ENCODE measurements around the gene ANP32E. TPM values are rescaled to one million over a fixed set of nuclear protein-coding genes. Genes with fewer than 3 reads are reported as not detected.
A peak's percentile ranks its signal among the peaks of the same experiment; 100 is the strongest.

Gene ANP32E
- polyA plus RNA-seq, 1 donor (not counting 4 experiments of a cell fraction or from before 2014, with no cell fraction given): 18.9 TPM

DNA sequence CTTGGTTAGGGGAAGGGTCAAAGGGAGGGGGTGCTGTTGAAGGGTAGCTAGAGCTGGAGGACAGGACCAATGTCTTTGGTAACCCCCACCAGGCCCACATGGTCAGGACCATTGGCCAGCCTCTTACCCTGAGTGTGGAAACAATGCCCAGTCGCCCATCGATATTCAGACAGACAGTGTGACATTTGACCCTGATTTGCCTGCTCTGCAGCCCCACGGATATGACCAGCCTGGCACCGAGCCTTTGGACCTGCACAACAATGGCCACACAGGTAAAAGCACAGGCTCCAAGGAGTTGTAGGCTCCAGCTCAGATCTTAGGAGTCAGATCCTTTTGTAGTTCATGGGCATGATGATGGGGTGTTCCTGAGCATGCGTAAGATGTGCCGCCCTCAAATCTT lies 25.5 kb upstream of the ANP32E start:
- H3K79me2 ChIP-seq (ENCODE audit: control insufficient read depth, insufficient read depth, low read length): peaks cover 4% of the 10 kb centered on the region
- peaks cover 44% of the 10 kb centered on the region for H3K4me1 ChIP-seq (ENCODE audit: control insufficient read depth, extremely low read depth, insufficient read depth, low read length)
- H3K27me3 ChIP-seq (ENCODE audit: control insufficient read depth, extremely low read depth, insufficient read depth, low read length): no peaks in the 10 kb centered on the region
- no peak overlapping the region for H3K27ac ChIP-seq (ENCODE audit: control insufficient read depth, insufficient read depth, low read length)
- no peak for FAIRE-seq
- no peak overlapping the region for H2AFZ ChIP-seq (ENCODE audit: control insufficient read depth, low read length)
- H3K9me1 ChIP-seq (ENCODE audit: control insufficient read depth, extremely low read depth, insufficient read depth, low read length): peaks cover 2% of the 10 kb centered on the region
- H3K36me3 ChIP-seq (ENCODE audit: control insufficient read depth in 2 of 2, extremely low read depth in 1 of 2, insufficient read depth in 2 of 2, low read length in 2 of 2): peaks cover 6 to 16% of the 10 kb centered on the region in 2 experiments
- TF ChIP-seq EZH2 (IDR thresholded peaks at IDR 0.05; ENCODE audit: low read length): no peak
- TF ChIP-seq, protein P1, sequence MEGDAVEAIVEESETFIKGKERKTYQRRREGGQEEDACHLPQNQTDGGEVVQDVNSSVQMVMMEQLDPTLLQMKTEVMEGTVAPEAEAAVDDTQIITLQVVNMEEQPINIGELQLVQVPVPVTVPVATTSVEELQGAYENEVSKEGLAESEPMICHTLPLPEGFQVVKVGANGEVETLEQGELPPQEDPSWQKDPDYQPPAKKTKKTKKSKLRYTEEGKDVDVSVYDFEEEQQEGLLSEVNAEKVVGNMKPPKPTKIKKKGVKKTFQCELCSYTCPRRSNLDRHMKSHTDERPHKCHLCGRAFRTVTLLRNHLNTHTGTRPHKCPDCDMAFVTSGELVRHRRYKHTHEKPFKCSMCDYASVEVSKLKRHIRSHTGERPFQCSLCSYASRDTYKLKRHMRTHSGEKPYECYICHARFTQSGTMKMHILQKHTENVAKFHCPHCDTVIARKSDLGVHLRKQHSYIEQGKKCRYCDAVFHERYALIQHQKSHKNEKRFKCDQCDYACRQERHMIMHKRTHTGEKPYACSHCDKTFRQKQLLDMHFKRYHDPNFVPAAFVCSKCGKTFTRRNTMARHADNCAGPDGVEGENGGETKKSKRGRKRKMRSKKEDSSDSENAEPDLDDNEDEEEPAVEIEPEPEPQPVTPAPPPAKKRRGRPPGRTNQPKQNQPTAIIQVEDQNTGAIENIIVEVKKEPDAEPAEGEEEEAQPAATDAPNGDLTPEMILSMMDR (optimal IDR thresholded peaks at IDR 0.05 in 1 of 3, IDR thresholded peaks at IDR 0.05 in 1 of 3, conservative IDR thresholded peaks at IDR 0.05 in 1 of 3; ENCODE audit: extremely low read depth in 1 of 3, insufficient read depth in 2 of 3, low read length in 3 of 3): no peak
- H3K4me2 ChIP-seq (ENCODE audit: control insufficient read depth, extremely low read depth, insufficient read depth, low read depth, low read length): no peak overlapping the region
- no peak overlapping the region for H3K9ac ChIP-seq (ENCODE audit: control insufficient read depth, extremely low read depth, insufficient read depth, low read length)
- dilution Hi-C loops (cut with MboI; ENCODE audit: extremely low pct_ligation_motif_present, low sequenced_read_pairs): no loop called here
- no peak overlapping the region for H3K4me3 ChIP-seq (ENCODE audit: control insufficient read depth in 2 of 3, extremely low read depth in 1 of 3, insufficient read depth in 2 of 3, low read depth in 1 of 3, low read length in 3 of 3)
- H4K20me1 ChIP-seq (ENCODE audit: control insufficient read depth, extremely low read depth, insufficient read depth, low read length): no peaks in the 10 kb centered on the region
- DNase-seq (ENCODE audit: low read depth, low spot score): no peak
- no peaks in the 10 kb centered on the region for H3K9me3 ChIP-seq (ENCODE audit: control insufficient read depth, low read depth, low read length)

DNA sequence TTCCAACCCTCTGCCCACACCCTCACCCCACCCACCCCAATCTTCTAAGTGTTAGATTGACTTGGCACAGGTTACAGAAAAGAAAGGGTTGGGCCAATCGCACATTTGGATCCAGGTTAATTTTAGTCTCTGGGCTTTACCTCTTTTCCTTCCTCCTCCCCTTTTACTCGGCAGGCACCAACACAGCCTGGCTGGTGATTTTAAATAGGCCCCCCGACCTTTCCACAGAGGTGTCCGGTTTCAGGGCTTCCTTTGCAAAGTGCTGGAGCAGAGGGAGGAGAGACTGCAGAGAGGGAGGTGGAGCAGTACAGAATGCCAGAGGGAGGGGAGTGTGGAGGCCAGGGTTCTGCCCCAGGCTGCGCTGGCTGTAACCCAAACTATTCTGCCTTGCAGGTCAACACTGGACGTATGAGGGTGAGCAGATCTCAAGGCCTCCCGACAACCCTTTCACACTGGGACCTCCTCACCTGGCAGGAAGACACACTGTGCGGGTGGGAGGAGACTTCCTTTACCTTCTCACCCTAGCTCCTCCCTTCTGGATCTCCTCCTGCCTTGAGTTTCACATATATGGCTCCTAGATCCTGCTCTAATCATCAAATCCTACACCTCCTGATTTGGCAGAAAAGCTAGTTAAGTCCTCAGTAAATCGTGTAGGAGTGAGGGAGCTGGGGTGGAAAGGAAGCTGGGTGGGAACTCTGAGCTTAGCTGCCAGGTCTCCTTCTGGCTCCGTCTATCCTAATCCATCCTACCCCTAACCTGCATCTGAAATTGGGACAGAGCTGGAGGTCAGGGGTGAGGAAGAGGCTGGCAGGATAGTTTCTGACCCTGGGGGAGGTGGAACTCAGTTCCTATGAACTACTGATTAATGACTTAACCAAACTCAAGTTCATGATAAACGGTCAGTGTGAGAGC lies 24.1 kb upstream of the ANP32E start:
- Histone ChIP-seq H3K27ac (ENCODE audit: control insufficient read depth, insufficient read depth, low read length) (peak overlapping the region; percentile 21), H3K27me3 (ENCODE audit: control insufficient read depth, extremely low read depth, insufficient read depth, low read length) (no peaks in the 10 kb centered on the region), H3K79me2 (ENCODE audit: control insufficient read depth, insufficient read depth, low read length) (no peaks in the 10 kb centered on the region), H3K9me1 (ENCODE audit: control insufficient read depth, extremely low read depth, insufficient read depth, low read length) (peaks cover 2% of the 10 kb centered on the region), H3K36me3 (ENCODE audit: control insufficient read depth in 2 of 2, extremely low read depth in 1 of 2, insufficient read depth in 2 of 2, low read length in 2 of 2) (peaks cover under 1 to 5% of the 10 kb centered on the region in 2 experiments), H3K4me1 (ENCODE audit: control insufficient read depth, extremely low read depth, insufficient read depth, low read length) (peaks cover 53% of the 10 kb centered on the region), H3K9me3 (ENCODE audit: control insufficient read depth, low read depth, low read length) (no peaks in the 10 kb centered on the region), H3K9ac (ENCODE audit: control insufficient read depth, extremely low read depth, insufficient read depth, low read length) (peak overlapping the region; percentile 28), H3K4me3 (ENCODE audit: control insufficient read depth in 2 of 3, extremely low read depth in 1 of 3, insufficient read depth in 2 of 3, low read depth in 1 of 3, low read length in 3 of 3) (peak overlapping the region in 2 of 3 experiments; percentile 34 to 47), H4K20me1 (ENCODE audit: control insufficient read depth, extremely low read depth, insufficient read depth, low read length) (no peaks in the 10 kb centered on the region), H2AFZ (ENCODE audit: control insufficient read depth, low read length) (peak overlapping the region; percentile 91), H3K4me2 (ENCODE audit: control insufficient read depth, extremely low read depth, insufficient read depth, low read depth, low read length) (peak overlapping the region; percentile 78)
- dilution Hi-C loops (cut with MboI; ENCODE audit: extremely low pct_ligation_motif_present, low sequenced_read_pairs): no loop called here
- DNase-seq (ENCODE audit: low read depth, low spot score) (no peak), FAIRE-seq (peak; percentile 76)
- no peak for TF ChIP-seq EZH2 (IDR thresholded peaks at IDR 0.05; ENCODE audit: low read length)
- TF ChIP-seq, protein P1 (optimal IDR thresholded peaks at IDR 0.05 in 1 of 3, IDR thresholded peaks at IDR 0.05 in 1 of 3, conservative IDR thresholded peaks at IDR 0.05 in 1 of 3; ENCODE audit: extremely low read depth in 1 of 3, insufficient read depth in 2 of 3, low read length in 3 of 3): no peak

Measured in keratinocyte (primary cell).